A673 (cell line): ENCODE results near the gene BASP1.
"Not testable (repeated sequence)": the region's sequence is repeated elsewhere in the genome, so short reads cannot be mapped to it uniquely, and the experiment has no call there.

Source experiments
- EZH2 ChIP-seq: fragments of 200-600 bp; sonication (generic); IDR thresholded peaks from 2 replicates; pipeline ENCODE4 v1.6.1; 2017; ENCODE audit warnings: borderline replicate concordance, low read depth, mild to moderate bottlenecking, mixed read lengths, antibody characterized with exemption, low read length; ENCODE audit not compliant: poor library complexity, severe bottlenecking
- TF ChIP-seq, protein P1 (sequence below): fragments of 300-800, 200-600 bp; sonication (generic); conservative IDR thresholded peaks from 2 replicates; pipeline ENCODE4 v1.5.1; 2017; ENCODE audit warnings: low read depth, mild to moderate bottlenecking, antibody characterized with exemption, low read length, moderate library complexity, mixed read lengths

DNA sequence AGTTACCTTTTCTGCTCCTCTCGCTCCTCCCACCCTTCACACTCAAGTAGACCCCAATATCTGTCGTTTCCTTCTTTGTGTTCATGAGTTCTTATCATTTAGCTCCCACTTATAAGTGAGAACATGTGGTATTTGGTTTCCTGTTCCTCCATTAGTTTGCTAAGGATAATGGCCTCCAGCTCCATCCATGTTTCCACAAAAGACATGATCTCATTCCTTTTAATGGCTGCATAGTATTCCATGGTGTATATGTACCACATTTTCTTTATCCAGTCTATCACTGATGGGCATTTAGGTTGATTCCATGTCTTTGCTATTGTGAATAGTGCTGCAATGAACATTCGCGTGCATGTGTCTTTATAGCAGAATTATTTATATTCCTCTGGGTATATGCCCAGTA lies 90.0 kb downstream of the BASP1 start:
- TF ChIP-seq, protein P1, sequence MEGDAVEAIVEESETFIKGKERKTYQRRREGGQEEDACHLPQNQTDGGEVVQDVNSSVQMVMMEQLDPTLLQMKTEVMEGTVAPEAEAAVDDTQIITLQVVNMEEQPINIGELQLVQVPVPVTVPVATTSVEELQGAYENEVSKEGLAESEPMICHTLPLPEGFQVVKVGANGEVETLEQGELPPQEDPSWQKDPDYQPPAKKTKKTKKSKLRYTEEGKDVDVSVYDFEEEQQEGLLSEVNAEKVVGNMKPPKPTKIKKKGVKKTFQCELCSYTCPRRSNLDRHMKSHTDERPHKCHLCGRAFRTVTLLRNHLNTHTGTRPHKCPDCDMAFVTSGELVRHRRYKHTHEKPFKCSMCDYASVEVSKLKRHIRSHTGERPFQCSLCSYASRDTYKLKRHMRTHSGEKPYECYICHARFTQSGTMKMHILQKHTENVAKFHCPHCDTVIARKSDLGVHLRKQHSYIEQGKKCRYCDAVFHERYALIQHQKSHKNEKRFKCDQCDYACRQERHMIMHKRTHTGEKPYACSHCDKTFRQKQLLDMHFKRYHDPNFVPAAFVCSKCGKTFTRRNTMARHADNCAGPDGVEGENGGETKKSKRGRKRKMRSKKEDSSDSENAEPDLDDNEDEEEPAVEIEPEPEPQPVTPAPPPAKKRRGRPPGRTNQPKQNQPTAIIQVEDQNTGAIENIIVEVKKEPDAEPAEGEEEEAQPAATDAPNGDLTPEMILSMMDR, result not testable (repeated sequence)
- TF ChIP-seq EZH2, result not testable (repeated sequence)
